Measurements from ENCODE around the gene GCLC. TPM values are rescaled to one million over a fixed set of nuclear protein-coding genes. Genes with fewer than 3 reads are reported as not detected.

GCLC gene
- total and polyA plus RNA-seq, 2 experiments from 2014 or later, result 16.9 to 40.3 TPM

DNA sequence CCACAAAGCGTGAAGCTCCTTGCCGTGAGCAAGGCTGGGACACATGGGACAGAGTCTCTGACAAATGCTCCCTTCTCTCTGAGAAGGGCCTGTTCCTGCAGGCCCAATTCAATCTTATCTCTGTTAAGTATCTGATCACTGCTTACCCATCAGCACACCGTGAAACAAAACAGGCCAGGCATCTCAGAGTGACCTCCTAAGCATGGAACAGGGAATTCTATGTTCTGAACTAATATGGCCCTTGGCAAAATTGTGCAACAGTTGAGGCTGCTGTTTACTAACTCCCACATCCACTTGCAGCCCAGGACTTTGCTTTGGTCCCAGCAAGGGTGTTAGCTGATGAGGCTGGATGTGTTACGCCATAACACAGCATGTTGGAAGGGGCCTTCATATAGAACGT is 79.2 kb downstream of the GCLC start:
- Histone ChIP-seq H3K4me3 (no peak overlapping the region), H3K27me3 (ENCODE audit: insufficient read depth) (no peaks in the 10 kb centered on the region), H3K4me2 (no peak overlapping the region), H3K4me1 (ENCODE audit: insufficient read depth) (no peaks in the 10 kb centered on the region), H3F3A (replicated peaks; ENCODE audit: low read depth) (no peaks in the 10 kb centered on the region), H2AFZ (no peak overlapping the region), H3K79me2 (replicated peaks; ENCODE audit: insufficient read depth) (no peaks in the 10 kb centered on the region), H3K9me2 (ENCODE audit: insufficient read depth) (no peaks in the 10 kb centered on the region), H3K36me3 (ENCODE audit: insufficient read depth) (no peaks in the 10 kb centered on the region), H3K27ac (ENCODE audit: low read depth) (no peak overlapping the region), H4K20me1 (replicated peaks; ENCODE audit: insufficient read depth) (no peaks in the 10 kb centered on the region)
- H3K4me1 Mint-ChIP-seq, result no peaks in the 10 kb centered on the region
- no peak overlapping the region for H3K4me3 Mint-ChIP-seq
- H3K27ac Mint-ChIP-seq, result no peak overlapping the region
- H3K27me3 Mint-ChIP-seq (ENCODE audit: insufficient read depth, low read depth, poor library complexity), result peaks cover 8% of the 10 kb centered on the region
- ATAC-seq (no peak), DNase-seq (ENCODE audit: low spot score) (no peak)
- no peaks in the 10 kb centered on the region for H3K9me3 Mint-ChIP-seq
- TF ChIP-seq STAT1 (IDR thresholded peaks at IDR 0.05; ENCODE audit: unreplicated experiment) (no peak), POLR2AphosphoS5 (IDR thresholded peaks at IDR 0.05; ENCODE audit: low read depth) (no peak), ZNF462 (CRISPR knock-in tag; IDR thresholded peaks at IDR 0.05) (no peak)
- TF ChIP-seq, protein P1, sequence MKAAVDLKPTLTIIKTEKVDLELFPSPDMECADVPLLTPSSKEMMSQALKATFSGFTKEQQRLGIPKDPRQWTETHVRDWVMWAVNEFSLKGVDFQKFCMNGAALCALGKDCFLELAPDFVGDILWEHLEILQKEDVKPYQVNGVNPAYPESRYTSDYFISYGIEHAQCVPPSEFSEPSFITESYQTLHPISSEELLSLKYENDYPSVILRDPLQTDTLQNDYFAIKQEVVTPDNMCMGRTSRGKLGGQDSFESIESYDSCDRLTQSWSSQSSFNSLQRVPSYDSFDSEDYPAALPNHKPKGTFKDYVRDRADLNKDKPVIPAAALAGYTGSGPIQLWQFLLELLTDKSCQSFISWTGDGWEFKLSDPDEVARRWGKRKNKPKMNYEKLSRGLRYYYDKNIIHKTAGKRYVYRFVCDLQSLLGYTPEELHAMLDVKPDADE (IDR thresholded peaks at IDR 0.05), result no peak
- TF ChIP-seq, protein P2, sequence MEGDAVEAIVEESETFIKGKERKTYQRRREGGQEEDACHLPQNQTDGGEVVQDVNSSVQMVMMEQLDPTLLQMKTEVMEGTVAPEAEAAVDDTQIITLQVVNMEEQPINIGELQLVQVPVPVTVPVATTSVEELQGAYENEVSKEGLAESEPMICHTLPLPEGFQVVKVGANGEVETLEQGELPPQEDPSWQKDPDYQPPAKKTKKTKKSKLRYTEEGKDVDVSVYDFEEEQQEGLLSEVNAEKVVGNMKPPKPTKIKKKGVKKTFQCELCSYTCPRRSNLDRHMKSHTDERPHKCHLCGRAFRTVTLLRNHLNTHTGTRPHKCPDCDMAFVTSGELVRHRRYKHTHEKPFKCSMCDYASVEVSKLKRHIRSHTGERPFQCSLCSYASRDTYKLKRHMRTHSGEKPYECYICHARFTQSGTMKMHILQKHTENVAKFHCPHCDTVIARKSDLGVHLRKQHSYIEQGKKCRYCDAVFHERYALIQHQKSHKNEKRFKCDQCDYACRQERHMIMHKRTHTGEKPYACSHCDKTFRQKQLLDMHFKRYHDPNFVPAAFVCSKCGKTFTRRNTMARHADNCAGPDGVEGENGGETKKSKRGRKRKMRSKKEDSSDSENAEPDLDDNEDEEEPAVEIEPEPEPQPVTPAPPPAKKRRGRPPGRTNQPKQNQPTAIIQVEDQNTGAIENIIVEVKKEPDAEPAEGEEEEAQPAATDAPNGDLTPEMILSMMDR (conservative IDR thresholded peaks at IDR 0.05; ENCODE audit: low read depth in 2 of 2), result no peak
- H3K36me3 Mint-ChIP-seq (ENCODE audit: low read depth), result no peaks in the 10 kb centered on the region
